HepG2 (cell line): ENCODE results near the gene TUBGCP5. TPM values are rescaled to one million over a fixed set of nuclear protein-coding genes. Genes with fewer than 3 reads are reported as not detected.

ENCODE experiments used
- ATAC-seq: fragments of 200-7000 bp; cut with Tn5 transposase; 3 replicates; pipeline ENCODE4 v1.9.1; 2020; ENCODE audit warnings: mild to moderate bottlenecking, moderate library complexity
- BruUV-seq: library from RNA; stranded (reverse); fragments of 400-500 nt; replicated peaks from 2 replicates; lab custom pipeline; 2021; lab: Mats Ljungman, UMichigan
- CTCF ChIA-PET: fragments of 300-600 bp; formaldehyde crosslinking; extraction: SDS; loops from one replicate; lab custom pipeline; 2021; ENCODE audit warnings: low total read pairs, inconsistent platforms, low intra/inter-chr PET ratio; lab: Yijun Ruan, JAX
- POLR2A ChIA-PET: fragments of 350-600 bp; sonication (Branson Sonifier 250); formaldehyde crosslinking; loops from one replicate; lab custom pipeline; 2020; ENCODE audit warnings: antibody characterized with exemption, inconsistent platforms; lab: Yijun Ruan, JAX
- DNase-seq: peaks from one replicate; pipeline ENCODE4 v3.0.0-alpha.2; 2015; ENCODE audit warnings: low spot score
- FAIRE-seq: peaks from 3 replicates; lab custom pipeline; 2011; peaks lifted over from hg19 to GRCh38; lab: Jason Lieb, UNC
- H2AFZ ChIP-seq: one replicate; pipeline ENCODE4 v1.6.1; 2011; ENCODE audit warnings: low read length, inconsistent platforms
- H3K27ac ChIP-seq: fragments of 300-600 bp; 3 replicates; pipeline ENCODE4 v1.8.0; 2011; ENCODE audit warnings: mixed run types, mild to moderate bottlenecking, mixed read lengths, low read length, inconsistent platforms; ENCODE audit not compliant: insufficient read depth; ENCODE audit errors: extremely low read length
- H3K27me3 ChIP-seq, 2 experiments: fragments of 200-600 bp in 1 of 2; 2 replicates in 1 of 2; 3 replicates in 1 of 2; pipeline versions ENCODE4 v1.6.0 to v1.8.0; 2011; ENCODE audit warnings: low read length in 2 of 2, mild to moderate bottlenecking in 2 of 2, moderate library complexity in 2 of 2, inconsistent platforms in 1 of 2; ENCODE audit not compliant: insufficient read depth in 2 of 2, control insufficient read depth in 1 of 2
- H3K36me3 ChIP-seq, 2 experiments: fragments of 200-600 bp in 1 of 2; replicated peaks in 1 of 2; 2 replicates in 1 of 2; 3 replicates in 1 of 2; pipeline versions ENCODE4 v1.5.1 to v1.8.0; 2011; ENCODE audit warnings: low read length in 2 of 2, inconsistent platforms in 1 of 2; ENCODE audit not compliant: insufficient read depth in 2 of 2, control insufficient read depth in 1 of 2
- H3K4me1 ChIP-seq: 2 replicates; pipeline ENCODE4 v1.5.1; 2012; ENCODE audit warnings: low read length, inconsistent platforms; ENCODE audit not compliant: insufficient read depth
- H3K4me2 ChIP-seq: 2 replicates; pipeline ENCODE4 v1.6.0; 2011; ENCODE audit warnings: low read depth, low read length, inconsistent platforms
- H3K4me3 ChIP-seq, 3 experiments: fragments of 200-600 bp in 1 of 3; sonication (generic), shearing (Covaris generic) in 1 of 3; replicated peaks in 1 of 3; 2 replicates each; pipeline ENCODE4 v1.5.1; 2011 to 2016; ENCODE audit warnings: low read length in 3 of 3, inconsistent platforms in 2 of 3, low read depth in 2 of 3, mild to moderate bottlenecking in 2 of 3, control low read depth in 1 of 3, mixed read lengths in 1 of 3; ENCODE audit not compliant: insufficient read depth in 1 of 3
- H3K79me2 ChIP-seq: one replicate; pipeline ENCODE4 v1.6.1; 2011; ENCODE audit warnings: low read length, inconsistent platforms; ENCODE audit not compliant: insufficient read depth
- H3K9ac ChIP-seq: 2 replicates; pipeline ENCODE4 v1.6.0; 2011; ENCODE audit warnings: mild to moderate bottlenecking, low read depth, low read length, inconsistent platforms; ENCODE audit not compliant: insufficient read depth
- H3K9me3 ChIP-seq: 2 replicates; pipeline ENCODE4 v1.5.1; 2012; ENCODE audit warnings: mild to moderate bottlenecking, low read length
- H4K20me1 ChIP-seq: 2 replicates; pipeline ENCODE4 v1.6.0; 2011; ENCODE audit warnings: inconsistent platforms, mild to moderate bottlenecking, low read length, moderate library complexity; ENCODE audit not compliant: insufficient read depth
- CBX1 ChIP-seq: IDR thresholded peaks from one replicate; pipeline ENCODE4 v1.6.1; 2016; ENCODE audit warnings: antibody characterized with exemption, low read depth
- FOXA1 ChIP-seq, 2 experiments: fragments of 450-650 bp in 1 of 2; sonication (generic) in 1 of 2; formaldehyde crosslinking in 1 of 2; IDR thresholded peaks; 2 replicates each; pipeline versions ENCODE4 v1.4.0 to v1.6.1; 2016 to 2020; ENCODE audit warnings: missing genetic modification reagents in 1 of 2
- PAF1 ChIP-seq: IDR thresholded peaks from 2 replicates; pipeline ENCODE4 v1.6.1; 2016; ENCODE audit warnings: missing genetic modification reagents, missing compliant biosample characterization
- RERE ChIP-seq: IDR thresholded peaks from 2 replicates; pipeline ENCODE4 v1.6.1; 2016; ENCODE audit warnings: low read depth, missing genetic modification reagents, missing compliant biosample characterization
- TFAP4 ChIP-seq: sonication (generic); IDR thresholded peaks from 2 replicates; pipeline ENCODE4 v1.6.1; 2016; ENCODE audit warnings: low read depth, borderline replicate concordance
- TFDP1 ChIP-seq: IDR thresholded peaks from 2 replicates; pipeline ENCODE4 v1.6.1; 2016; ENCODE audit warnings: missing compliant biosample characterization, missing genetic modification reagents, borderline replicate concordance
- TP53 ChIP-seq: sonication (generic); formaldehyde crosslinking; conservative IDR thresholded peaks from 2 replicates; pipeline ENCODE4 v1.4.0; 2020; ENCODE audit warnings: missing genetic modification reagents
- ZBTB44 ChIP-seq: sonication (generic); formaldehyde crosslinking; IDR thresholded peaks from 2 replicates; pipeline ENCODE4 v1.4.0; 2020; ENCODE audit warnings: missing genetic modification reagents
- ZNF703 ChIP-seq: sonication (generic); formaldehyde crosslinking; IDR thresholded peaks from 2 replicates; pipeline ENCODE4 v1.5.1; 2020; ENCODE audit warnings: missing genetic modification reagents, mild to moderate bottlenecking, moderate library complexity, borderline replicate concordance
- ZNF709 ChIP-seq: sonication (generic); formaldehyde crosslinking; IDR thresholded peaks from 2 replicates; pipeline ENCODE4 v1.5.0; 2020; ENCODE audit warnings: mild to moderate bottlenecking, missing genetic modification reagents
- ZSCAN5A ChIP-seq: sonication (generic); formaldehyde crosslinking; IDR thresholded peaks from 2 replicates; pipeline ENCODE4 v1.8.0; 2022; ENCODE audit warnings: mild to moderate bottlenecking, missing genetic modification reagents, borderline replicate concordance
- WGBS: methylation state at CpG from one replicate; pipeline ENCODE4 v1.1.6; 2017; ENCODE audit warnings: low lambda C conversion rate; 5-methylcytosine and 5-hydroxymethylcytosine counted together
- in situ Hi-C: cut with HindIII; loops from 2 replicates; pipeline ENCODE4 v1.10.0; 2017; ENCODE audit warnings: low pct_unique_long_range_greater_than_20kb; ENCODE audit not compliant: extremely low pct_ligation_motif_present
- intact Hi-C: fragments of 100-400 bp; cut with micrococcal nuclease; formaldehyde crosslinking; loops from one replicate; pipeline ENCODE4 v1.10.0; 2022; ENCODE audit not compliant: unreplicated experiment
- polyA plus RNA-seq, 8 experiments: library from polyadenylated mRNA; depleted of rRNA in 3 of 8; stranded (reverse) in 7 of 8; unstranded in 1 of 8; fragments of >200 nt; fragmentation: Illumina TruSeq in 4 of 8; extraction: Trizol in 4 of 8; gene quantifications; 2 replicates each; pipeline versions ENCODE4 v1.2.1 to v1.2.3, GENCODE V29; 2011 to 2016; ENCODE audit warnings: low read depth in 4 of 8, missing spikeins in 1 of 8, mixed read lengths in 1 of 8; ENCODE audit not compliant: insufficient read depth in 1 of 8
- total RNA-seq, 5 experiments: library from RNA; depleted of rRNA; stranded (reverse); fragments of >200 nt; fragmentation: Illumina TruSeq; extraction: Trizol; gene quantifications; 2 replicates each; pipeline ENCODE4 v1.2.3, GENCODE V29; 2016; ENCODE audit warnings: low read depth in 1 of 5

TUBGCP5 gene
- total and polyA plus RNA-seq, 2 of the 13 experiments (the other 11 are each of a cell fraction or from before 2014, with no cell fraction given) = 7.2 to 25.0 TPM

GRCh38 chr15:22968366-22968765, 71.0 kb downstream of the TUBGCP5 start (continued):
- TF ChIP-seq ZBTB44 (CRISPR knock-in tag) (no peak), TP53 (no peak), TFDP1 (CRISPR knock-in tag) (no peak), CBX1 (no peak), ZSCAN5A (no peak), PAF1 (CRISPR knock-in tag) (no peak), ZNF709 (CRISPR knock-in tag) (no peak)

- no peak overlapping the region for H3K4me3 ChIP-seq
- no peaks in the 10 kb centered on the region for H3K9me3 ChIP-seq
- peaks cover 78% of the 10 kb centered on the region for H3K79me2 ChIP-seq
- in situ Hi-C loops = no loop called here
- H3K36me3 ChIP-seq = peaks cover 3% of the 10 kb centered on the region in 2 experiments; a peak in 1 of 5 replicates
- POLR2A ChIA-PET = no interaction called here
- ATAC-seq (no peak), DNase-seq (no peak), FAIRE-seq (no peak)
- BruUV-seq = no TSS peak
- CTCF ChIA-PET = no interaction called here
- H2AFZ ChIP-seq = no peak overlapping the region
- intact Hi-C loops = no loop called here
- no peaks in the 10 kb centered on the region for H3K27me3 ChIP-seq
- H3K4me2 ChIP-seq = no peak overlapping the region
- H3K27ac ChIP-seq = no peak overlapping the region
- peaks cover 10% of the 10 kb centered on the region; the same call in 1 of the 2 replicates for H4K20me1 ChIP-seq
- 97% methylated on average over 7 of the region's 15 CpGs for WGBS
- H3K9ac ChIP-seq = no peak overlapping the region
- peaks cover 7% of the 10 kb centered on the region; the same call in 1 of the 2 replicates for H3K4me1 ChIP-seq
- TF ChIP-seq TFAP4 (no peak), FOXA1 (IDR thresholded peaks at IDR 0.05) (no peak), FOXA1 (CRISPR knock-in tag; IDR thresholded peaks at IDR 0.05) (no peak), ZNF703 (no peak), RERE (CRISPR knock-in tag) (no peak)
These were observed 72.1 kb downstream of the TUBGCP5 start for GRCh38 chr15:22967084-22967770.
